Endothelial cell of hepatic sinusoid (primary cell): ENCODE measurements around the gene SLC7A8.

Experiments
- in situ Hi-C: cut with HindIII; loops from 2 replicates; pipeline ENCODE4 v1.10.0; 2017; ENCODE audit warnings: low sequenced_read_pairs

Gene SLC7A8

DNA sequence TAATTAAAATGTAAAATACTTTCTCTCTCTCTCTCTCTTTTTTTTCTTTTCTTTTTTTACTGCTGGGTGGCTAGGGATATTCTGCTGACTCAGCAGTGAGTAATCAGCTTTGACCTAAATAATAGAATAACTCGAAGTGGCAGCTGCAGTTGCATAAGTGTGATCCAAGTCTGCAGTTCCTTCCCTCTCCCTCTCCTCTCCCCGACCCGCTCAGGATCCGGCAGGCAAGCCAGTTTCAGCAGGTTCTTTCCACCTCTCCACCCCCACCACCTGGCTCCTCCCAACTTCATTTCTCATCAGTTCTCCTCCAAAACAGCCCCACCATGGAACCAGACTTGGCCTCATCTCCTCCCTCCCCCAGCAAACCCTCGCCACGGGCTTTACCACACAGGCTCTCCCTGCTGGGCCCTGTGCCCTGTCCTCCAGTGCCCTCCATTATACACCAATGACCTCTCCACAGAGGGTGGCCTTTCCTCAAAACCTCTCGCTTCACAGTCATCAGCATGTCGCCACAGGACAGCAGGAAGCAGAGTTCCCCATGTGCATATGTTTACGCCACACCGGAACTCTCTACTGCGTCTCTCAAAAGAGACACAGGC is 22.4 kb downstream of the SLC7A8 start:
- in situ Hi-C loops: loop anchor here (5.0 kb wide), 1 partner anchor 34 kb away; no protein-coding TSS in a partner anchor

GRCh38 chr14:23159532-23159931 is 23.9 kb downstream of the SLC7A8 start:
- in situ Hi-C loops: no loop called here

GRCh38 chr14:23158779-23159178 is 24.7 kb downstream of the SLC7A8 start:
- in situ Hi-C loops: no loop called here

GRCh38 chr14:23154964-23155587 is 28.4 kb downstream of the SLC7A8 start:
- in situ Hi-C loops: no loop called here

DNA sequence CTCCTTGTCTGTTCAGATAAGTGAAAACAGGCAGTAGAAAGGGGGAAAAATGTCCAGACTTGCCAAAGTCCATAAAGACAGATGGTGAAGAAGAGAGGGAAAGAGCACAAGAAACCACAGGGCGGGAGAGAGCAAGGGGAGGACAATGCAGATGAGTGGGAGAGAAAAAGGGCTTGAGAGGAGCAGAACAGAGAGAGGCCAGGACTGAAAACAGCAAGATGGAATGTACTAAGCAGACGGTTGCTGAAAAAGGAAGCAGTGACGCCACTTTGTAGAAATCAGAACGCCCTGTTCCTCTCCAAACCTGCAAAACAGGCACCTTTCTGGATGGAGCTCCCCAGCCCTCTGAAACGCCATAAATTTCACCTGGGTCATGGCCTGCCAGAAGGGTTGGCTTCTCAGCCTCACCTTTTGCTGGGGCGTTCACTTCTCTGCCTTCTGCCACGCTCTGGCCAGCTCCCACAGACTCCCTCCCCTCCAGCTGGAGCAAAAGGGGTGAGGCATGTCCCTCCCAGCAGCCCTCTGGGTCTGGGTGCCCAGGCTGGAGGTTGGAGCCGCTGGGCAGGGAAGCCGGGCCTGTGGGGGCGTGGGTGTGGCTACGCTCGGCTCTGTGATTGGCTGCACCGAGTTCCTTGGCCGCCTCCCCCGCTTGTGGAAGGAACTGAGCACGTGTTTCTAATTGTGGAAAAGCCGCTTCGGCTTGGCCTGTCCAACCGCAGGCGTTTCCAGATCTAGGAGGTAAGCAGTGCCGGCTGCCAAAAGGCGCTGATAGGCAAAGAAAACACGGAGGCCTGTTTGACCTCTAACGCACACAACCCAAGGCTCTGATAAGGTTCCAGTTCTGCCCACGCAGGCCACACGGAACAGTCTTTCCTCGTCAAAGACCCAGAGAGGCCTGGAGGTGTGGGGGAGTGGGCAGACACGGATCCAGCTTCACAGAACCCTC is 29.3 kb downstream of the SLC7A8 start:
- in situ Hi-C loops: no loop called here

- in situ Hi-C loops: no loop called here
These were observed 32.1 kb downstream of the SLC7A8 start for GRCh38 chr14:23151342-23151741.

DNA sequence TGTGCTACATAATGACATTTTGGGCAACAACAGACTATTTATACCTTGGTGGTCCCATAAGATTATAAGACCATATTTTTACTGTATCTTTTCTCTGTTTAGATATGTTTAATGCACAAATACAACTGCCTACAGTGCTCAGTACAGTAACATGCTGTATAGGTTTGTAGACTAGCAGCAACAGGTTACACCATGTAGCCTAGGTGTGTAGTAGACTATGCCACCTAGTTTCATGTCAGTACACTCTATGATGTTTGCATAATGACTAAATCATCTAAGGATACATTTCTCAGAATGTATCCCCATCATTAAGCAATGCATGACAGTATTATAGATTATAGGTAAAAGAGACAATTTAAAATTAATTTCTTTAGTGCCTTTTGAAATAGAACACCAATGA is 33.7 kb downstream of the SLC7A8 start:
- in situ Hi-C loops: no loop called here

- in situ Hi-C loops: no loop called here
These were observed 34.7 kb downstream of the SLC7A8 start for GRCh38 chr14:23148591-23149249.

GRCh38 chr14:23147676-23148075 is 35.8 kb downstream of the SLC7A8 start:
- in situ Hi-C loops: no loop called here

DNA sequence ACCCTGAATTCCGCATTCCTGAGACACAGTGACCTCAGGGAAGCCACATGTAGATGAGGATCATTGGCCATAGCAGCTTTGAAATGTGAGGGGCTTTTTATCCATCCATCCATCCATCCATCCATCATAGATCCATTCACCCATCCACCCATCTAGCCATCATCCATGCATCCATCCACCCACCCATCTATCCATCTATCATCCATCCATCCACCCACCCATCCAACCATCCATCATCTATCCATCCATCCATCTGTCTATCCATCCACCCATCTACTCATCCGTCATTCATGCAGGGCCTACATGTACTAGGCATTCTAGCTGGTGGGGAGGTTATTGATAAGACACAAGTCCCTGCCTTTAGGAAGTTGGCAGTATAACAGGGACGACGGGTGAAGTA is 36.5 kb downstream of the SLC7A8 start:
- in situ Hi-C loops: no loop called here

- in situ Hi-C loops: no loop called here
These were observed 37.0 kb downstream of the SLC7A8 start for GRCh38 chr14:23146351-23146910.

- in situ Hi-C loops: no loop called here
These were observed 37.6 kb downstream of the SLC7A8 start for GRCh38 chr14:23145794-23146350.

GRCh38 chr14:23143911-23144310 is 39.5 kb downstream of the SLC7A8 start:
- in situ Hi-C loops: no loop called here

DNA sequence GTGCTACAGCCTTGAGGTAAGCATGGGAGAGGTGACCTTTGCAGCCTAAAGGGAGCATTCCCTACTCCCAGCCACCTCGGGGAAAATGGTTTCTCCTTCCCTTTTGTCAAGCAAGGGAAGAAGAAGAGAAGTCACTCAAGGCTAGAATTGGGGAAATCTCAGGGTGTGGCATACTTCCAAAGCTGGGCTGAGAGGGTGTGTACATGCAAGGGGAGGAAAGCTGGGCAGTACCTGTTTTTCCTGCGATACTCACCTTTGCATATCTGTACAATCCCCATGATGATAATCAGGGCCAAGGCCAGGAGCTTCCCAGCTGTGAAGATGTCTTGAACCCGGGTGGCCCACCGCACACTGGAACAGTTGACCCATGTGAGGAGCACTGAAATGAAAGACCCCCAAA is 40.6 kb downstream of the SLC7A8 start:
- in situ Hi-C loops: no loop called here

GRCh38 chr14:23141706-23142444 is 41.6 kb downstream of the SLC7A8 start:
- in situ Hi-C loops: no loop called here

GRCh38 chr14:23140371-23140770 is 43.1 kb downstream of the SLC7A8 start:
- in situ Hi-C loops: no loop called here

DNA sequence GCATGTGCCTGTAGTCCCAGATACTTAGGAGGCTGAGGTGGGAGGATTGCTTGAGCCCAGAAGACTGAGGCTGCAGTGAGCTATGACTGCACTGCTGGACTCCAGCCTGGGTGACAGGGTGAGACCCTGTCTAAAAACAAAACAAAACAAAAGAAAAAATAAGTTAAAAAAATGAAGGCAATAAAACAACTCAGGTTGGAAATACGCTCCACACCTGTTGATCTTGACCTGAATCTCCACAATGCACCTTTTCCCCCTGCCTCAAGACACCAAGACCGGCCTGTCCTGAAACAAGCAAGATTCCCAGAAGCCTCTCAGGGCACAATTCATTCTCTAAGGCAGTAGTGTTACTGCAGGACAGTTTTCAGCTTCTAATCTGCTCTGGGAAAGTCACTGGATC is 43.6 kb downstream of the SLC7A8 start:
- in situ Hi-C loops: no loop called here

DNA sequence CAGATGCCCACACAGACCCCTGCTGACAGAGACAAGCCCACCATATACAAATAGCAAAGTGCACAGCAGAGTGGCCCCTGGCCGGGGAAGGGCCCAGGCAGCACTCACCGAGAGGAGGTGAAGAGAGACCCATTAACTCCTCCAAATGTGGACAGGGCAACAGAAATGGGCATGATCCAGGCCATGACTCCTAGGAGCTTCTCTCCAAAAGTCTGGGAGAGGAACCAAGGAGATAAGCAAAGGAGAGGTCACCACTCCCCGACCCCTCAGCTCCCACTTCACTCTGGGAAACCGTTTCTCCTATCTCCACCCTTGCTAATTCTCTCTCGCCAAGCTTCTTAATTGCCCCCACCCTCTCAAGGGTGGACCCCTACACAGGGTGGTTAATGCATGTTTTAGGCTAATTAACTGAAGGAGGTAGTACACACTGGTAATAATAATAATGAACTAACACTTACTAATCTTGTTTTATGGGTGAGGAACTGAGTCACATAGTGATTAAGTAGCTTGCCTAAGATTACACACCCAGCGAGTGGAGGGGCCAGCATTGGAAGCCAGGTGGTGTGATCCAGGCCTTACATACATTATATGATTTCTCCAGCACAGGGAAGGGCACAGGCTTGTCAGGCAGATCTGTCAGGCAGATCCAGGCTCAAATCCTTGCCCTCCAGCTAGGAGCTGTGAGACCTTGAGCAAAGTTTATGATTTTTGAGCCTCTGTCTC is 45.5 kb downstream of the SLC7A8 start:
- in situ Hi-C loops: no loop called here

- in situ Hi-C loops: no loop called here
These were observed 46.2 kb downstream of the SLC7A8 start for GRCh38 chr14:23137192-23137812.
